IPS-15b (cell line): ENCODE results near the gene FAM83D.

Experiments used
- H3K27me3 ChIP-seq: one replicate; pipeline ENCODE4 v1.6.1; 2013; ENCODE audit warnings: low read length; ENCODE audit not compliant: control insufficient read depth, insufficient read depth
- H3K36me3 ChIP-seq: one replicate; pipeline ENCODE4 v1.6.1; 2013; ENCODE audit warnings: low read length; ENCODE audit not compliant: control insufficient read depth, insufficient read depth
- H3K4me1 ChIP-seq: one replicate; pipeline ENCODE4 v1.6.1; 2013; ENCODE audit warnings: mild to moderate bottlenecking, low read length; ENCODE audit not compliant: control insufficient read depth, insufficient read depth
- H3K4me3 ChIP-seq: one replicate; pipeline ENCODE4 v1.5.1; 2013; ENCODE audit warnings: low read depth, low read length
- H3K9ac ChIP-seq: one replicate; pipeline ENCODE4 v1.6.1; 2013; ENCODE audit warnings: low read depth, mild to moderate bottlenecking, low read length
- H3K9me3 ChIP-seq: one replicate; pipeline ENCODE4 v1.6.1; 2013; ENCODE audit warnings: mild to moderate bottlenecking, low read length; ENCODE audit not compliant: control insufficient read depth, insufficient read depth

Gene FAM83D

GRCh38 chr20:38997622-38998021 is 71.4 kb downstream of the FAM83D start:
- Histone ChIP-seq H3K9me3 (no peaks in the 10 kb centered on the region), H3K4me3 (no peak overlapping the region), H3K36me3 (peaks cover 5% of the 10 kb centered on the region), H3K4me1 (no peaks in the 10 kb centered on the region), H3K9ac (no peak overlapping the region), H3K27me3 (no peaks in the 10 kb centered on the region)

- no peak overlapping the region for H3K9ac ChIP-seq
- no peaks in the 10 kb centered on the region for H3K27me3 ChIP-seq
- no peak overlapping the region for H3K4me3 ChIP-seq
- H3K36me3 ChIP-seq, result peaks cover 9% of the 10 kb centered on the region
- no peaks in the 10 kb centered on the region for H3K4me1 ChIP-seq
- H3K9me3 ChIP-seq, result no peaks in the 10 kb centered on the region
These were observed 73.0 kb downstream of the FAM83D start for GRCh38 chr20:38999217-38999616.

GRCh38 chr20:38999965-39000910 is 74.0 kb downstream of the FAM83D start:
- no peaks in the 10 kb centered on the region for H3K4me1 ChIP-seq
- peaks cover 15% of the 10 kb centered on the region for H3K36me3 ChIP-seq
- H3K9me3 ChIP-seq, result no peaks in the 10 kb centered on the region
- H3K4me3 ChIP-seq, result no peak overlapping the region
- H3K27me3 ChIP-seq, result no peaks in the 10 kb centered on the region
- H3K9ac ChIP-seq, result no peak overlapping the region
